Measurements from ENCODE around the gene SCAMP5. TPM values are rescaled to one million over a fixed set of nuclear protein-coding genes. Genes with fewer than 3 reads are reported as not detected.

SCAMP5 gene
- total RNA-seq, 1 donor from 2014 or later, result 16.4 TPM

GRCh38 chr15:75050283-75050682 is 54.9 kb downstream of the SCAMP5 start:
- H3K9ac ChIP-seq, result no peak overlapping the region
- H3K27ac Mint-ChIP-seq, result no peak overlapping the region
- peaks cover 4% of the 10 kb centered on the region for H3K27me3 Mint-ChIP-seq (ENCODE audit: insufficient read depth, low read depth)
- no peak for DNase-seq (ENCODE audit: low spot score)
- H3K9me3 Mint-ChIP-seq, result no peaks in the 10 kb centered on the region
- no peak overlapping the region for H3K4me3 ChIP-seq
- no peak overlapping the region for H2AFZ ChIP-seq (replicated peaks)
- H3K36me3 ChIP-seq, result no peaks in the 10 kb centered on the region
- H3K36me3 Mint-ChIP-seq, result peaks cover 7% of the 10 kb centered on the region
- H4K20me1 ChIP-seq (ENCODE audit: low read depth), result peaks cover 9% of the 10 kb centered on the region
- peaks cover 17% of the 10 kb centered on the region for H3K4me1 ChIP-seq
- no peaks in the 10 kb centered on the region for H3F3A ChIP-seq (ENCODE audit: low read depth)
- no peak overlapping the region for H3K4me3 Mint-ChIP-seq
- H3K27me3 ChIP-seq, result no peaks in the 10 kb centered on the region
- H3K4me1 Mint-ChIP-seq, result peaks cover 15% of the 10 kb centered on the region
- H3K9me3 ChIP-seq (ENCODE audit: low read depth), result no peaks in the 10 kb centered on the region
- no peak for TF ChIP-seq EZH2 (IDR thresholded peaks at IDR 0.05)
- TF ChIP-seq EZH2phosphoT487 (IDR thresholded peaks at IDR 0.05), result no peak
- no peak for TF ChIP-seq CTCF (IDR thresholded peaks at IDR 0.05)
- no peak overlapping the region for H3K4me2 ChIP-seq
- no peaks in the 10 kb centered on the region for H3K79me2 ChIP-seq (ENCODE audit: low read depth)
- no peak overlapping the region for H3K27ac ChIP-seq

GRCh38 chr15:75051191-75051608 is 55.8 kb downstream of the SCAMP5 start:
- DNase-seq (ENCODE audit: low spot score), result no peak
- no peaks in the 10 kb centered on the region for H3K9me3 ChIP-seq (ENCODE audit: low read depth)

GRCh38 chr15:75051711-75052110 is 56.3 kb downstream of the SCAMP5 start:
- no peaks in the 10 kb centered on the region for H3K9me3 ChIP-seq (ENCODE audit: low read depth)
- H3K36me3 Mint-ChIP-seq, result peaks cover 7% of the 10 kb centered on the region
- no peak overlapping the region for H3K9ac ChIP-seq

More at GRCh38 chr15:75051191-75051608, 55.8 kb downstream of the SCAMP5 start:
- Histone ChIP-seq H3F3A (ENCODE audit: low read depth) (no peaks in the 10 kb centered on the region), H3K36me3 (no peaks in the 10 kb centered on the region), H3K9ac (no peak overlapping the region), H3K27ac (no peak overlapping the region), H2AFZ (replicated peaks) (no peak overlapping the region), H3K4me2 (no peak overlapping the region), H3K4me1 (peaks cover 14% of the 10 kb centered on the region), H3K4me3 (no peak overlapping the region), H4K20me1 (ENCODE audit: low read depth) (peaks cover 3% of the 10 kb centered on the region), H3K27me3 (no peaks in the 10 kb centered on the region), H3K79me2 (ENCODE audit: low read depth) (no peaks in the 10 kb centered on the region)
- H3K27me3 Mint-ChIP-seq (ENCODE audit: insufficient read depth, low read depth), result peaks cover 2% of the 10 kb centered on the region
- peaks cover 7% of the 10 kb centered on the region for H3K36me3 Mint-ChIP-seq
- TF ChIP-seq EZH2phosphoT487 (IDR thresholded peaks at IDR 0.05) (no peak), EZH2 (IDR thresholded peaks at IDR 0.05) (no peak), CTCF (IDR thresholded peaks at IDR 0.05) (no peak)
- peak overlapping the region; percentile 42 for H3K27ac Mint-ChIP-seq
- H3K9me3 Mint-ChIP-seq, result no peaks in the 10 kb centered on the region
- peaks cover 14% of the 10 kb centered on the region for H3K4me1 Mint-ChIP-seq
- H3K4me3 Mint-ChIP-seq, result no peak overlapping the region

More at GRCh38 chr15:75051711-75052110, 56.3 kb downstream of the SCAMP5 start:
- Mint-ChIP-seq H3K4me1 (peaks cover 9% of the 10 kb centered on the region), H3K9me3 (no peaks in the 10 kb centered on the region), H3K27ac (no peak overlapping the region), H3K27me3 (ENCODE audit: insufficient read depth, low read depth) (peaks cover 2% of the 10 kb centered on the region), H3K4me3 (no peak overlapping the region)
- Histone ChIP-seq H2AFZ (replicated peaks) (no peak overlapping the region), H4K20me1 (ENCODE audit: low read depth) (no peaks in the 10 kb centered on the region), H3K4me3 (no peak overlapping the region), H3K27me3 (no peaks in the 10 kb centered on the region), H3K36me3 (no peaks in the 10 kb centered on the region), H3K4me1 (peaks cover 9% of the 10 kb centered on the region), H3K79me2 (ENCODE audit: low read depth) (no peaks in the 10 kb centered on the region), H3K4me2 (no peak overlapping the region), H3F3A (ENCODE audit: low read depth) (no peaks in the 10 kb centered on the region), H3K27ac (no peak overlapping the region)
- no peak for DNase-seq (ENCODE audit: low spot score)
- TF ChIP-seq EZH2phosphoT487 (IDR thresholded peaks at IDR 0.05) (no peak), EZH2 (IDR thresholded peaks at IDR 0.05) (no peak), CTCF (IDR thresholded peaks at IDR 0.05) (no peak)
